ENCODE data around the gene LGMN. TPM values are rescaled to one million over a fixed set of nuclear protein-coding genes. Genes with fewer than 3 reads are reported as not detected.

LGMN gene
- total and polyA plus RNA-seq, 2 of the 8 experiments (the other 6 are each of a cell fraction or from before 2014, with no cell fraction given): 57.4 to 83.4 TPM

DNA sequence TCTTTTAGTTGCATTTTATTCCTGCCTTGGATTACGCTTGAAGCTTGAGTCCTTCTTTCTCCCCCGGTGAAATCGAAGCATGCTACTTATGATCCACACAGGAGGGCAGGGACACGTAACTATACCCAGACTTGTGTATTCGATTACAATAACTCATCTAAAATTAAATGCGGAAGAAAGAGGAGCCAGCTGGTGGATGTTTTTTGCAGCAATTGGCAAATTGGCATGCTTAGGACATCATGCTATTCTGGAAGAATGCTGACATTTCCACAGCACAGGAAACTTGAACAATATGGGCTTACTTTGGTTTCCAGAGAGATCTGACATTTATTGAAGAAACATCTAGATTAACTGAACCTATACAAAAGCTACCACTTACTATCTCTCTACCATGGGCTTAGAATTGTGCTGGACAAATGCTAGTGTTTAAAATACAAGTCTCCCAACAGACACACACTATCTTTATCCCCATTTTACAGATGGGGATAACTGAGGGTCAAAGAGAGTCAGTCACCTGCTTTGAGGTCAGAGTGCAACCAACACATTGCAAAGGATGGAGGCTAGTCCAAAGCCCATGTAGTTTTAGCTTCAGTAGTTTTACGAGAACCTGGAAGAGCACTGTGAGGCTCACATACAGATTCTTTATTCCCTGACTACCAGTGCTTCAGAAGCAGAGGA lies 36.3 kb downstream of the LGMN start:
- no peak overlapping the region for H2BK120ac ChIP-seq (replicated peaks; ENCODE audit: low read depth, low read length)
- no peaks in the 10 kb centered on the region for H3K79me2 ChIP-seq (ENCODE audit: control insufficient read depth in 1 of 2, insufficient read depth in 2 of 2, low read length in 2 of 2)
- POLR2A ChIA-PET (ENCODE audit: partially characterized antibody): no interaction called here
- 94% methylated on average over 7 of the region's 7 CpGs; no CpG with 5 or more reads in 1 of the 2 experiments for WGBS, 2 experiments (ENCODE audit: extremely low coverage in 1 of 2, insufficient coverage in 1 of 2, insufficient read length in 1 of 2, insufficient replicate concordance in 2 of 2, low coverage in 1 of 2, low lambda C conversion rate in 2 of 2, missing lambda C conversion rate in 1 of 2)
- H3K14ac ChIP-seq (ENCODE audit: insufficient read length): no peak overlapping the region
- DNase-seq (ENCODE audit: low read depth in 1 of 2, low spot score in 2 of 2) (no peak), FAIRE-seq (no peak)
- H3K23me2 ChIP-seq (ENCODE audit: low read depth, low read length): no peaks in the 10 kb centered on the region
- H3K27ac ChIP-seq (ENCODE audit: low read depth, low read length): no peak overlapping the region
- no peak overlapping the region for H2AK5ac ChIP-seq (ENCODE audit: low read depth, low read length)
- no peak overlapping the region for H3K4ac ChIP-seq (replicated peaks; ENCODE audit: insufficient read length, low read depth, low read length)
- H3K27me3 ChIP-seq (replicated peaks in 1 of 4; ENCODE audit: control insufficient read depth in 3 of 4, extremely low read depth in 1 of 4, insufficient read depth in 3 of 4, low read length in 3 of 4): no peaks in the 10 kb centered on the region
- H3K56ac ChIP-seq (replicated peaks; ENCODE audit: insufficient read length, low read depth, low read length): no peak overlapping the region
- no peak overlapping the region for H4K5ac ChIP-seq (ENCODE audit: insufficient read length, low read depth, low read length)
- H3K79me1 ChIP-seq (ENCODE audit: low read depth, low read length): no peaks in the 10 kb centered on the region
- no peak overlapping the region for H3K9ac ChIP-seq (replicated peaks in 1 of 4; ENCODE audit: extremely low read depth in 1 of 4, low read depth in 3 of 4, low read length in 3 of 4)
- no peak overlapping the region for H2BK15ac ChIP-seq (ENCODE audit: low read length)
- no peak overlapping the region for H2BK12ac ChIP-seq (ENCODE audit: low read depth, low read length)
- H3K23ac ChIP-seq (ENCODE audit: insufficient read length): no peak overlapping the region
- peaks cover 0 to 21% (median 2%) of the 10 kb centered on the region in 4 experiments; a peak in 4 of 8 replicates for H3K36me3 ChIP-seq (ENCODE audit: control insufficient read depth in 2 of 4, insufficient read depth in 4 of 4, low read length in 3 of 4)
- CTCF ChIA-PET (ENCODE audit: partially characterized antibody): interaction anchor here (0.6 to 4.5 kb wide), 4 partner anchors 13 to 1510 kb away, joined by 3 to 40 read pairs (median 3); no protein-coding TSS in a partner anchor
- TF ChIP-seq, protein P1, sequence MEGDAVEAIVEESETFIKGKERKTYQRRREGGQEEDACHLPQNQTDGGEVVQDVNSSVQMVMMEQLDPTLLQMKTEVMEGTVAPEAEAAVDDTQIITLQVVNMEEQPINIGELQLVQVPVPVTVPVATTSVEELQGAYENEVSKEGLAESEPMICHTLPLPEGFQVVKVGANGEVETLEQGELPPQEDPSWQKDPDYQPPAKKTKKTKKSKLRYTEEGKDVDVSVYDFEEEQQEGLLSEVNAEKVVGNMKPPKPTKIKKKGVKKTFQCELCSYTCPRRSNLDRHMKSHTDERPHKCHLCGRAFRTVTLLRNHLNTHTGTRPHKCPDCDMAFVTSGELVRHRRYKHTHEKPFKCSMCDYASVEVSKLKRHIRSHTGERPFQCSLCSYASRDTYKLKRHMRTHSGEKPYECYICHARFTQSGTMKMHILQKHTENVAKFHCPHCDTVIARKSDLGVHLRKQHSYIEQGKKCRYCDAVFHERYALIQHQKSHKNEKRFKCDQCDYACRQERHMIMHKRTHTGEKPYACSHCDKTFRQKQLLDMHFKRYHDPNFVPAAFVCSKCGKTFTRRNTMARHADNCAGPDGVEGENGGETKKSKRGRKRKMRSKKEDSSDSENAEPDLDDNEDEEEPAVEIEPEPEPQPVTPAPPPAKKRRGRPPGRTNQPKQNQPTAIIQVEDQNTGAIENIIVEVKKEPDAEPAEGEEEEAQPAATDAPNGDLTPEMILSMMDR (IDR thresholded peaks at IDR 0.05; ENCODE audit: control extremely low read depth in 1 of 3, insufficient read depth in 1 of 3, low read depth in 1 of 3, low read length in 3 of 3): no peak
- TF ChIP-seq RBBP5 (IDR thresholded peaks at IDR 0.05; ENCODE audit: borderline replicate concordance, low read depth, low read length) (no peak), MAFK (IDR thresholded peaks at IDR 0.05; ENCODE audit: low read depth, low read length) (no peak), HDAC6 (IDR thresholded peaks at IDR 0.05; ENCODE audit: low read depth, low read length) (no peak), GTF2F1 (IDR thresholded peaks at IDR 0.05; ENCODE audit: borderline replicate concordance, low read depth, low read length) (no peak), SAP30 (IDR thresholded peaks at IDR 0.05; ENCODE audit: insufficient read depth, insufficient replicate concordance, low read length) (no peak)
- H3K4me2 ChIP-seq (ENCODE audit: insufficient read depth in 1 of 2, low read depth in 2 of 2, low read length in 2 of 2): no peak overlapping the region
- H2BK20ac ChIP-seq (ENCODE audit: low read length): no peak overlapping the region
- no peak overlapping the region for H2BK5ac ChIP-seq (ENCODE audit: low read depth, low read length)
- H3K4me1 ChIP-seq (replicated peaks in 1 of 4; ENCODE audit: control insufficient read depth in 3 of 4, insufficient read depth in 4 of 4, low read length in 3 of 4): peaks cover 0 to 3% (median 0%) of the 10 kb centered on the region in 4 experiments; a peak in 1 of 7 replicates
- no peak overlapping the region for H2AFZ ChIP-seq (ENCODE audit: low read length)
- H3K4me3 ChIP-seq (ENCODE audit: extremely low read depth in 1 of 4, insufficient read depth in 2 of 4, low read depth in 3 of 4, low read length in 4 of 4): no peak overlapping the region
- no peak overlapping the region for H4K91ac ChIP-seq (replicated peaks; ENCODE audit: insufficient read length, low read length)
- no peaks in the 10 kb centered on the region for H3K9me3 ChIP-seq (ENCODE audit: insufficient read depth in 2 of 2, low read depth in 1 of 2, low read length in 1 of 2)
- H3K18ac ChIP-seq (ENCODE audit: extremely low read depth, low read length): no peak overlapping the region
- no peak overlapping the region for H4K8ac ChIP-seq (ENCODE audit: extremely low read depth, insufficient read depth, low read length)
- H4K20me1 ChIP-seq (replicated peaks in 1 of 2; ENCODE audit: control insufficient read depth in 1 of 2, insufficient read depth in 2 of 2, low read length in 2 of 2): no peaks in the 10 kb centered on the region

All from H1 (cell line).